ENCODE data around the gene SASH3.

DNA sequence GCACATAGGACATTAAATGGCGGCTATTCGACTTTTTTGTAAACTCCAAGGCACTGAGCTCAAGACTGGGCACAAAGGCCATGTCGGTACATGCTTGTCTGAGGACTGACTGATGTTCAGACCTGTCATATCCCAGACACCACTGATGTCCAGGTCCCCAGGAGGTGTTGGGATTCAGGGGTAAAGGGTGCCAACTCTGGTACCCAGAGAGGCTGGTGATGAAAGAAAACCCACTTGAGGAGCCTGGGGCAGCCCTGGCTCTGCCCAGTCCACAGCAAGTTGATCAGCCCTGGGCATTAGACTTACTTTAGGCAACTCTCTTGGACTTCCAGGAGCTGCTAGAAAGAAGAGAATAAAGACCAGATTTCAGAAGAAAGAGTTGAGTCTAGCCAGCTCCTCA lies 18.7 kb downstream of the SASH3 start:
- no peak for TF ChIP-seq FOXA1 (IDR thresholded peaks at IDR 0.05)
- TF ChIP-seq FOXK2 (IDR thresholded peaks at IDR 0.05), result no peak
- TF ChIP-seq LEF1 (IDR thresholded peaks at IDR 0.05; ENCODE audit: borderline replicate concordance), result no peak
- TF ChIP-seq L3MBTL2 (conservative IDR thresholded peaks at IDR 0.05), result no peak
- TF ChIP-seq SP1 (IDR thresholded peaks at IDR 0.05), result no peak
- no peak for TF ChIP-seq ZNF384 (IDR thresholded peaks at IDR 0.05)
- no peak for TF ChIP-seq HDGF (IDR thresholded peaks at IDR 0.05; ENCODE audit: borderline replicate concordance)
- TF ChIP-seq ELF4 (IDR thresholded peaks at IDR 0.05), result no peak
- no peak for TF ChIP-seq TARDBP (IDR thresholded peaks at IDR 0.05)
- no peak for TF ChIP-seq NFRKB (IDR thresholded peaks at IDR 0.05)
